Heart right ventricle (tissue), 16 donors: ENCODE results near the gene FAM120A. TPM values are rescaled to one million over a fixed set of nuclear protein-coding genes. Genes with fewer than 3 reads are reported as not detected.

Source experiments
- ATAC-seq, 8 donors: fragments of 200-7000 bp; cut with Tn5 transposase; one replicate each; pipeline ENCODE4 v1.9.1; 2020; ENCODE audit warnings: mild to moderate bottlenecking in 8 of 8, moderate library complexity in 8 of 8, moderate number of reproducible peaks in 1 of 8
- DNase-seq, 2 donors: peaks; one replicate each; pipeline ENCODE4 v3.0.0-alpha.2; 2020
- H3K27ac ChIP-seq, 10 donors: fragments of 200-600 bp; sonication (generic) in 2 of 10; one replicate each; pipeline versions ENCODE4 v1.5.0 to v1.8.0; 2020 to 2022; ENCODE audit warnings: mild to moderate bottlenecking in 3 of 10
- H3K27me3 ChIP-seq, 7 donors: fragments of 200-600 bp; one replicate each; pipeline ENCODE4 v1.8.0; 2021 to 2022; ENCODE audit warnings: mild to moderate bottlenecking in 2 of 7
- H3K36me3 ChIP-seq, 9 donors: fragments of 200-600 bp; sonication (generic) in 1 of 9; one replicate each; pipeline versions ENCODE4 v1.5.0 to v1.8.0; 2020 to 2022; ENCODE audit warnings: mild to moderate bottlenecking in 2 of 9
- H3K4me1 ChIP-seq, 9 donors: fragments of 200-600 bp; sonication (generic) in 1 of 9; one replicate each; pipeline versions ENCODE4 v1.5.0 to v1.8.0; 2020 to 2022; ENCODE audit warnings: mild to moderate bottlenecking in 4 of 9
- H3K4me3 ChIP-seq, 10 donors: fragments of 200-600 bp; sonication (generic) in 2 of 10; one replicate each; pipeline versions ENCODE4 v1.5.0 to v1.8.0; 2020 to 2022; ENCODE audit warnings: mild to moderate bottlenecking in 7 of 10, moderate library complexity in 2 of 10
- H3K9me3 ChIP-seq, 11 donors: fragments of 200-600 bp in 10 of 11; sonication (generic) in 2 of 11; one replicate each; pipeline versions ENCODE4 v1.5.0 to v1.8.0; 2013 to 2022; ENCODE audit warnings: mild to moderate bottlenecking in 2 of 11, control low read depth in 1 of 11, moderate library complexity in 1 of 11
- WGBS, 2 donors: extraction: QIAGEN DNeasy Blood & Tissue Kit; methylation state at CpG; one replicate each; pipeline ENCODE4 v1.1.7; 2013; ENCODE audit warnings: inconsistent platforms in 1 of 2; 5-methylcytosine and 5-hydroxymethylcytosine counted together
- intact Hi-C, 10 donors: fragments of 100-400 bp; cut with DNase I; formaldehyde crosslinking; loops; one replicate each; pipeline versions ENCODE4 v1.11.1 to v1.14.2; 2022
- polyA plus RNA-seq, 2 donors: library from polyadenylated mRNA; stranded (reverse); fragments of 200-250 nt; gene quantifications; one replicate each; pipeline ENCODE4 v1.2.3, GENCODE V29; 2013
- total RNA-seq, 10 donors: library from RNA; stranded (reverse); fragmentation: NEBNext Ultra II Directional in 3 of 10; extraction: Animal tissue kit (Norgen Biotek cat#: 25700) in 3 of 10; gene quantifications; one replicate each; pipeline versions ENCODE4 v1.2.1 to v1.2.4, GENCODE V29; 2021 to 2023
- TF ChIP-seq, protein P1 (sequence below), 9 donors: fragments of 200-600 bp; sonication (generic) in 2 of 9; IDR thresholded peaks; one replicate each; pipeline versions ENCODE4 v1.5.0 to v1.8.0; 2021 to 2022; ENCODE audit warnings: antibody characterized with exemption in 9 of 9, mild to moderate bottlenecking in 5 of 9, moderate library complexity in 1 of 9
- donor health status: Arrhythmogenic right ventricular cardiomyopathy.
- donor health status: ischemic (EF 13 %, LVEDD 7.1; RV severe dilation, severe dysfunction).
- donor health status: healthy with polysubstance abuse.
- donor health status: DM: no; HTN: yes; CAD: no.
- donor health status: DM: no; HTN: no; CAD: no.
- donor health status: ischemic (EF 25% LVEDD 6.9; RV normal size, moderate dysfunction).
- donor health status: ischemic (EF 25% LVEDD 5.7; RV mildly dilated, moderate dysfunction).
- donor health status: healthy.
- donor health status: DM: yes; HTN: yes; CAD: no.
- donor health status: Ischemic cardiomyopathy.
- donor health status: ischemic (EF 35%, LVEDD 5.7; RV mildly dilated, moderate dysfunction).
- donor health status: nonischemic (EF 11% LVEDD 7.7; RV severe dilation, severe dysfunction).
- donor health status: DM: yes; HTN: yes; CAD: no.
- donor health status: PGD.
- donor health status: ischemic (EF 29% LVEDD 5.4; RV normal size, mild dysfunction).
- donor health status: nonischemic (EF 23%, LVEDD 6.1; RV moderate dilation, normal function).

FAM120A gene
- total and polyA plus RNA-seq, 12 donors, result 42.2 to 126 (median 104) TPM

DNA sequence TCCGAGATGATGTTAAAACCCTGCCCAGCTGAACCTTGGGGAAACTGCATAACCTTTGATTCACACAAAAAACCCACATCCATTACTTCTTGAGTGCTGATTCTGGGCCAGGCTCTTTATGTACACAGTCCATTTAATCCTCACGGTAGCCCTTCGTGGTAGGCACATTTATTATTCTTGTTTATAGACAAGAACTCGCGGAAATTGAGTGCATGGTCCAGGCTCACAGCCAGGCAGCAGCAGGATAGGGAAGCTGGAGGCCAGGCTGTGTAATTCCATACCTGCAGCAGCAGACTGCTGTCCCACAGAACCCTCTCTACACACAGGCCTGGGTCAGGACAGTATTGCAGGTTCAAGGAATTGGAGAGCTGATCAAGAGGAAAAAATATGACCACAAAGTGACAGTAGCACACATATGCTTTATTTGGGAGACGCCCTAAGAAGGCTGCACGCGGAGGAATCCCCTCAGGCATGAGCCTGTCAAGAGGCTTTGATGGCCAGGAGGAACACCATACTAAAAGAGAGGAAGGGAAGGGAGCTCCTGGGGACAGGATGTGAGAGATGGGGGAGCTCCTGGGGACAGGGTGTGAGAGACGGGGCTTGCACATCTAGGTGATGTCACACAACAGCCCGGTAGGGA, 28.4 kb upstream of the FAM120A start:
- 77 to 81% methylated on average over 10 of the region's 10 CpGs for WGBS, 2 donors

DNA sequence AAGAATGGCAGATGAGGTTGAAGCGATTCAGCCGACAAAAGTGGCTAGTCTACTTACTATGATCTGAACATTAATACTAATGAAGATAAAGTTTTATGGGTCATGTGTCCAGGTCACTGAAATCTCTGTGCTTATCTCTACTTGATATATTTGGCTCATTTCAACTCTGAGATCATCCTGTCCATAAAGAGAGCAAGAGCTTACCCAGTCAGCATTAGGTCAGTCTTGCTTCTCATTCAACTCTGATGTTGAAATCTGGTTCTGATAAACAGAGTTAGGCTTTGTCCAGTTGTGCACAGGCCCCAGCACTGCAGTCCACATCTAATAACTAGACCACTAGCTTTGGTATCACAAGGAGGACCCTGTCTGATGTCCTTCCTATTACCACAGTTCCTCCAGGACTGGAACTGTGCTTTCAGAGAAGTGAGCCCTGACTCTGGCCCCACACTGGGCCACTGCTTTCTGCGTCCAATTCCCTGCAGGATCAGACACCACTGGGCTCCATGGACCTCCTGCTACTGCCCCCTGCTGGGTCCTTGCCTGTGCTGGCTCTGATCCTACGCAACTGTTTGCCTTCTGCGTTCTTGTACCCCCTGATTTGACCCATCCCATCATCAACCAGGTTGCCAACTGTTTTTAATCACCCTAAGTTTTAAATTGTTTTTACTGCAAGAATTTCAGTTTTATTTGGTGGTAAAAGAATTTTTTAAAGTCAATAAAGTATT, 23.7 kb upstream of the FAM120A start:
- Histone ChIP-seq H3K36me3 (no peaks in the 10 kb centered on the region), H3K27ac (no peak overlapping the region), H3K4me1 (no peaks in the 10 kb centered on the region), H3K9me3 (peaks cover 0 to 18% (median 0%) of the 10 kb centered on the region in 11 donors), H3K27me3 (no peaks in the 10 kb centered on the region), H3K4me3 (no peak overlapping the region)
- no peak for DNase-seq
- no peak for ATAC-seq
- TF ChIP-seq, protein P1, sequence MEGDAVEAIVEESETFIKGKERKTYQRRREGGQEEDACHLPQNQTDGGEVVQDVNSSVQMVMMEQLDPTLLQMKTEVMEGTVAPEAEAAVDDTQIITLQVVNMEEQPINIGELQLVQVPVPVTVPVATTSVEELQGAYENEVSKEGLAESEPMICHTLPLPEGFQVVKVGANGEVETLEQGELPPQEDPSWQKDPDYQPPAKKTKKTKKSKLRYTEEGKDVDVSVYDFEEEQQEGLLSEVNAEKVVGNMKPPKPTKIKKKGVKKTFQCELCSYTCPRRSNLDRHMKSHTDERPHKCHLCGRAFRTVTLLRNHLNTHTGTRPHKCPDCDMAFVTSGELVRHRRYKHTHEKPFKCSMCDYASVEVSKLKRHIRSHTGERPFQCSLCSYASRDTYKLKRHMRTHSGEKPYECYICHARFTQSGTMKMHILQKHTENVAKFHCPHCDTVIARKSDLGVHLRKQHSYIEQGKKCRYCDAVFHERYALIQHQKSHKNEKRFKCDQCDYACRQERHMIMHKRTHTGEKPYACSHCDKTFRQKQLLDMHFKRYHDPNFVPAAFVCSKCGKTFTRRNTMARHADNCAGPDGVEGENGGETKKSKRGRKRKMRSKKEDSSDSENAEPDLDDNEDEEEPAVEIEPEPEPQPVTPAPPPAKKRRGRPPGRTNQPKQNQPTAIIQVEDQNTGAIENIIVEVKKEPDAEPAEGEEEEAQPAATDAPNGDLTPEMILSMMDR (IDR thresholded peaks at IDR 0.05), result peak in 2 of 9 donors; percentile 15 to 29
- intact Hi-C loops, result no loop called here
- WGBS, 2 donors, result 64 to 85% methylated on average over 5 of the region's 5 CpGs

More for the DNA sequence above, 28.4 kb upstream of the FAM120A start:
- Histone ChIP-seq H3K27ac (no peak overlapping the region), H3K27me3 (no peaks in the 10 kb centered on the region), H3K4me3 (no peak overlapping the region), H3K4me1 (no peaks in the 10 kb centered on the region), H3K9me3 (peaks cover 0 to 39% (median 17%) of the 10 kb centered on the region in 11 donors), H3K36me3 (no peaks in the 10 kb centered on the region)
- intact Hi-C loops, result no loop called here
- no peak for DNase-seq
- no peak for ATAC-seq
- TF ChIP-seq, protein P1 (IDR thresholded peaks at IDR 0.05), result no peak

DNA sequence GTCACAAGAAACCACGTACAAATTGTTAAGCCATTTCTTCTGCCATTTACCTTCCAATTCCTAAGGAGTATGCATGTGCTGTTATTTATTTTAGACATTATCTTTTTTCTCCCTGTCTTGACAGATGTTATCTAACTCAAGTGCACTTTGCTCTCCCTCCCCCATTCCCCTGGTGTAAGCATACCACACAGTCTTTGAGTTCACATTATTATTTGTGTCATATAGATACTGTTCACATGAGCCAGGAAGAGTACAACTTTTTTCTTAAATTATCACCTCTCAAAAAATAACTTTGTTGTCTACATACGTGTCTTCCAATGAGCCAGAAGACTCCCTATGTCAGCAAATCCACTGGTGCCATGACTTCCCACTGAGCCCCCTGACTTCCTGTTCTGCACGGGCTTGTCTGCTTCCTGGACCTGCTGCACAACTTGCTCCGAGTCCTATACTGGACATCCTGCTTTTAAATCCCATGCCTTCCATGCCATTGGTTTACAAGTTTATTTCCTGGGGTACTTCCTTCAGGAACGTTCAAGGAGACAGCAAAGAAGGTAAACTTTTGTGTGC, 19.9 kb upstream of the FAM120A start:
- intact Hi-C loops, result no loop called here
- Histone ChIP-seq H3K36me3 (no peaks in the 10 kb centered on the region), H3K27me3 (no peaks in the 10 kb centered on the region), H3K9me3 (no peaks in the 10 kb centered on the region), H3K4me3 (no peak overlapping the region), H3K4me1 (no peaks in the 10 kb centered on the region), H3K27ac (no peak overlapping the region)
- DNase-seq (no peak), ATAC-seq (no peak)
- TF ChIP-seq, protein P1 (IDR thresholded peaks at IDR 0.05), result no peak
- WGBS, 2 donors, result 46 to 56% methylated on average over 5 of the region's 5 CpGs

DNA sequence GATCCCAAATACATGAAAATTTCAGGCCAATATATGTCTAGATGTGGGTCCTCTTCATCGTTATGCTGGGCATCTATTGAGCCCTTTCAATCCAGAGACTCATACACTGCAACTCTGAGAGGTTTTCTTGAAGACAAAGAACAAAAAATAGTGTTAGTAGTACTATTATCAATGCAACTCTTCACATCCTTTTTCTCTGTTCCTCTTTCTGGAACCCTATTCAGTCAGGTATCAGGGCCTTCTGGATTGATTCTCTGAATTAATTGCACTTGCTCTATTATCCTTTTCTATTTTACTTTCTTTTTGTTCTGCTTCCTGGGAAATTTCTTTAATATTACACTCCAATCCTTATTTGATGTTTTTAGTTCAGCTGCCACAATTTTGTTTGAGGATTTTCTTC, 18.5 kb upstream of the FAM120A start:
- TF ChIP-seq, protein P1 (IDR thresholded peaks at IDR 0.05), result no peak
- Histone ChIP-seq H3K36me3 (no peaks in the 10 kb centered on the region), H3K9me3 (no peaks in the 10 kb centered on the region), H3K4me1 (no peaks in the 10 kb centered on the region), H3K4me3 (no peak overlapping the region), H3K27ac (no peak overlapping the region), H3K27me3 (no peaks in the 10 kb centered on the region)
- WGBS, 2 donors, result 95 to 97% methylated on average over 1 of the region's 1 CpG
- no peak for ATAC-seq
- intact Hi-C loops, result no loop called here
- DNase-seq, result no peak
